GM18868 (cell line): ENCODE measurements around the gene KRT7.
"Not testable (repeated sequence)": the region's sequence is repeated elsewhere in the genome, so short reads cannot be mapped to it uniquely, and the experiment has no call there.

Experiments
- ATAC-seq: cut with Tn5 transposase; IDR thresholded peaks from one replicate; pipeline ENCODE4 v1.9.1; 2021; ENCODE audit warnings: mild to moderate bottlenecking, moderate library complexity; ENCODE audit not compliant: unreplicated experiment

Gene KRT7

DNA sequence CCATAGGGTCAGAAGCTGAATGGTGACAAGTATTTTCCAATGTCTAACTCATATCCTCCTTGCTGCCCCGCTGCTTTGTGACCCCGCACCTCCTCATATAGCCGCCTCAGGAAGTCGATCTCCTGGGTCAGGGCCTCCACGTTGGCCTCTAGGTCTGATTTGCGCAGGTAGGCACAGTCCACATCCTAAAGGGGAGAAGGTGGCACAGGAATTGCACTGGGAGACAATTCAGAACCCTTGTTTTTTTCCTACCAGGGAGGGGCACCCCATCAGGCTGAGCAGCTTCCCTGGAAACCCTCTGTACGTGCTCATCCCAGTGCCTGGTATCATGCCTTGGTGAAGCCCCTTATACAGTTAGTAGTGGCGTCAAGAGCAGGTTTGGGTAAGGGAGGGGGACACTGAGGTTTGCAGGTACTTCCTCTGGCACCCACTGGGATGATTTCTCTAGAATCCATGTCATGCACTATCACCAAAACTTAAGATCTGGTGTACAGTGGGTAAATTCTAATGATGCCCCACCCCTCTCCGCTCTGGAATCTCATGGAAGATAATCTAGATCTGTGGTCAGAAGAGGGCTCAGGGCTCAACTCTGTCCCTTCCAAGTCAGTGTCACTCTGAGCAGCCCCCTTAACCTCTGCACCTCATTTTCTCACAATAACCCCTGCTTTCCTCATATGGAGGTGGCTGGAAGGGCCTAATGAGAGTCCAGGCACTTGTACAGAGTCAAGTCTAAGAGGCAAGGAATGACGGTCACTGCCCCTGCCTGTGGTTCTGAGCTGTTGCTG is 21.3 kb downstream of the KRT7 start:
- ATAC-seq: no peak

- no peak for ATAC-seq
These were observed 22.1 kb downstream of the KRT7 start for GRCh38 chr12:52254965-52255751.

DNA sequence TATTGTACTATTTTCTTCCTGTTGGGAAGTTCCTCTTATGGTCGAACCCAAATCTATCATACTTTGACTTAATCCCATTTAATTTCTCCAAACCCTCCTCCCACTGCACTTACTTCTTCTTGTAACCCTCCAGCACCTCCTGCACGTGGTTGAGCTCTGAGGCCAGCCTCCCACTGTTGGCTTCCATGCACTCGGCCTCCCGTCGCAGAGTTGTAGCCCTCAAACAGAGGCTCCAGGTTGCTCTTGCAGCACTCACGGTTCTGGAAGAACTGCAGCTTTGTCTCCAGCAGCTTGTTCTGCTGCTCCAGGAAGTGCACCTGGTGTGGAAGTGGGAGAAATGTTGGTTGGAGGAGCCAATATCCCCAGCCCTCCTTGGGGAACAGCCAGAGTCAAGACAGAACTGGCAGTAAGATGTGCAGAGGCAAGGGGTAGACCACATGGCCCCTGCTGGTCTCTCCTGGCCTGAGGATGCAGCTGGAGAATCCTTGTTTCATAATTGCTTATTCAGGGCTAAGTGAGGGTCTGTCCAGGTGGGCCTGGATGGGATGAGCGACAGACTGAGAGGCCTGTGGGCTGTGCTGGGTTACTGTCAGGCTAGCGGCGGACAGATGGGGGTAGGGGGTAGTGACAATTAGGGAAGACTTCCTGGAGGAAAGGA is 23.0 kb downstream of the KRT7 start:
- ATAC-seq: no peak

- ATAC-seq: no peak
These were observed 23.5 kb downstream of the KRT7 start for GRCh38 chr12:52256584-52256935.

GRCh38 chr12:52257074-52257551 is 24.1 kb downstream of the KRT7 start:
- no peak for ATAC-seq

- ATAC-seq: not testable (repeated sequence)
These were observed 24.9 kb downstream of the KRT7 start for GRCh38 chr12:52257922-52258321.

DNA sequence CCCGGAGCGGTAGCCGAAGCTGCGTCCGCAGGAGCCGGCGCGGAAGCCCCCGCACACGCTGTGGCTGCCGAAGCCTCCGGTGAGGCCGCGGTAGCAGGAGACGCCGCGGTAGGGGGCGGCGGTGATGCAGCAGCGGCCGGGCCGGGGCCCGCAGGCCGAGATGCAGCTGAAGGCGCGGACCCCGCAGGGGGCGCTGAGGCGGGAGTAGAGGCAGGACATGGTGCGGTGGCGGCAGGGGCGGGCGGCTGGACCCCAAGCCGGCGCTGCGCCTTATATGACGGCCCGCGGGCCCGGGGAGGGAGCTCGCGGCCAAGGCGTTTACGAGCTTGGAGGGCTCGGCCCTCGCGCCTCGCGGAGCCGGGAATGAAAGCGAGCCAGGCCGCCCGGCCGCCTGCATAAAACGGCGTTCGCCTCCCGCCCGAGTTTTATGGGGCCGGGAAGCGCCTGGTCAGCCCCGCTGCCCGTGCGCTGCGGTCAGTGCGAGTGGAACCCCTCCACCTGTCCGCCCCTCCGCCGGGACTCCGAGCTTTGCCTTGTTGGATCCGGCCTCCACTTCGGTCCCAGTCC is 25.4 kb downstream of the KRT7 start:
- ATAC-seq: no peak

DNA sequence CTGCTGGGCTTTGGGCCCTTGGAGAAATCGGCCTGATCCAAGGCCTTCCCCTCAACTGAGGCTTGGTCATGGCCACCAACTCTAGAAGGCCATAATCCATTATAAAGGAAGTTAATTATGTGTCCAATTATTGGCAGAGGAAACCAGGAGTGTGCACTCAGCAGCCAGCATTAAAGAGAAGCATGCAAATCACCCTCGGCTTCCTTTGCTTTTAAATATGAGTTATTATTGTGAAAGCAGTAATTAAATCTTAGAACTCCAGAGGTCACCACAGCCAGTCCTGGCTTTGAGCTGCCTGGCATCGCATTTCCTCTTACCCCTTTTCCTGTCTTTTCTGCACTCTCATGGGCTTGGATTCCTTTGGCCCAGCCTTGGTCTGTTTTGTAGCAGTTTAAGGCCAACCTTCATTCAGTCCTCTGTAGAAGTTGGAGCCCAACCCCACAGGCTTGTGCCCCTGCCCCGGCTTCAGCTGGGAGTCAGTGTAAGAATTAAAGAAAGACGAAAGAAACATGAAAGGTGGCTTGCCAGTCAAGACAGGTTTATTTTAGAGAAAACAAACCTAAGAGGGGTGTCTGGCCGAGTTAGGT is 26.7 kb downstream of the KRT7 start:
- no peak for ATAC-seq

GRCh38 chr12:52260361-52261207 is 27.5 kb downstream of the KRT7 start:
- ATAC-seq: no peak

DNA sequence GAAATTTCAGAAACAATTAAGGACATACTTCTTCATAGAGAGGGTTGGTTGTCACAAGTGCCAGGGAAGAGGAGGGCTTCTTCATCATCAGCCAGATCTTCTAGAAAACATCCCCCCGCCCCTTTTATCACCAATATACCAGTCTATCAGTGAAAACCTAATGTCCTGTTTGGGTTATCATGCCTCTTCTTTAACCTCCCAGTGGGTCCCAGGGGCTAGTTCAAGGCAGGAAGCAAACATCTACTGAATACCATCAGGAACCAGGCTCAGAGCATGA is 28.1 kb downstream of the KRT7 start:
- no peak for ATAC-seq

- ATAC-seq: no peak
These were observed 29.2 kb downstream of the KRT7 start for GRCh38 chr12:52262286-52262685.

GRCh38 chr12:52263761-52264434 is 30.9 kb downstream of the KRT7 start:
- no peak for ATAC-seq

DNA sequence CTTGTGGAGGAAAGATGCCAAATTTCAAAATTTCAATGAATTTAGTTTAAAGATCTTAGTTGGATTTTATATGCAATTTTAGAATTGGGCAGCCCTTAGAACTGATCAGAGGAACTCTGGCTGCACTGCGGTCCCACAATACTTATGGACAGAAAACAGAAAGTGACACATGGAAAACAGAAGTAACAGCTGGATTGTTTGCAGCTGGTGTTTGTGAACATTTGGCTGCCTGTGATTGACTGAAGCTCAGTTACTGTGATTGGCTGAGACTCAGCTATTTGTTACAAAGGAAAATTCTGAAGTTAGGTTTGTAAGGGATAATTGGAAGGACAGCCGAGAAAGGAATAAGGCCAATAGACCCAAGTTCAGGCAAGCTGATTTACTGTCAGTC is 31.4 kb downstream of the KRT7 start:
- no peak for ATAC-seq

DNA sequence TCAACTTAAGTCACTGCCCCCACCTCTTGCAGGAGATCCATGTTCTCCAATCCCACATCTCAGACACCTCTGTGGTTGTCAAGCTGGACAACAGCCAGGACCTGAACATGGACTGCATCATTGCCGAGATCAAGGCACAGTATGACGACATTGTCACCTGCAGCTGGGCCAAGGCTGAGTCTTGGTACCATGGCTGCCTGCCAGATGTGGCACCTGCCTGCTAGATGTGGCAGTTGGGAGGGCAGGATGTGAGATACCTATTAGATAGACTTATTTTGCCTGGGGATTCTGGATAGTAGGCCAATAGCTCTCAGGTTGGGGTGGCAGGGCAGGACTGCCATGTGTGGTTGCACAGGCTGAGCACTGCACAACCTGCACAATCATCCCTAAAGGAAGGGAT is 33.5 kb downstream of the KRT7 start:
- no peak for ATAC-seq

DNA sequence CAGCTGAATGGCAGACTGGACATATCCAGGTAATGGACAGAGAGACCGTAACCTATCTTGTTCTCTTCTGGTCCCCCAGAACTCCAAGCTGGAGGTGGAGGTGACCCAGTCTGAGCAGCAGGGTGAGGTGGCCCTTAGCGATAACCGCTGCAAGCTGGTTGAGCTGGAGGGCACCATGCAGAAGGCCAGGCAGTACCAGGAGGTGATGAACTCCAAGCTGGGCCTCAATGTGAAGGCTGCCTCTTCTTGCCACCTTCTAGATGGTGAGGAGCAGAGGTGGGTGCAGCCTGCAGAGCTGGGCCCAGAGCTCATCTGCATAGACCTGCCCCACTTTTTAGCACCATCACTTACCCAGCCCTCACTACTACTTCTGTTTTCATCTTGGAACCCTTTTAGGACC is 34.2 kb downstream of the KRT7 start:
- ATAC-seq: no peak

DNA sequence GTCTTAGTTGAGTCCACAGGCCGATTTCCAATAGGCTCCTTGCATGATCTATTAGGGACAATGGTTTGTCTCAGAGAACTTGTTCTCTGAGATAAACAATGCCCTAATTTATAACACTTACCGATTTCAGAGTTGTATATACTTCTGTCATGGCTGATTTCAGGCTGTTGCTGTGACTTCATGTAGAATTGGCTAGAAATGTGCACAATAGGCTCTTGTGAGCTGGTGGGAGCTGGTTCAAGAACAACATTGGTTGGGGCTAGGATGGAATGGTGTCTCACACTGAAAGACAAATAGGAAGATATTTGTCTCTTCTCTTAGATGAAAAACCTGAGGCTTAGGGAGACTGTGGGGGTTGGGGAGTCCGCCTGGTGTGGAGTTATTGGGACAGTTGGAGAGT is 34.7 kb downstream of the KRT7 start:
- no peak for ATAC-seq

- no peak for ATAC-seq
These were observed 35.2 kb downstream of the KRT7 start for GRCh38 chr12:52268212-52268611.

DNA sequence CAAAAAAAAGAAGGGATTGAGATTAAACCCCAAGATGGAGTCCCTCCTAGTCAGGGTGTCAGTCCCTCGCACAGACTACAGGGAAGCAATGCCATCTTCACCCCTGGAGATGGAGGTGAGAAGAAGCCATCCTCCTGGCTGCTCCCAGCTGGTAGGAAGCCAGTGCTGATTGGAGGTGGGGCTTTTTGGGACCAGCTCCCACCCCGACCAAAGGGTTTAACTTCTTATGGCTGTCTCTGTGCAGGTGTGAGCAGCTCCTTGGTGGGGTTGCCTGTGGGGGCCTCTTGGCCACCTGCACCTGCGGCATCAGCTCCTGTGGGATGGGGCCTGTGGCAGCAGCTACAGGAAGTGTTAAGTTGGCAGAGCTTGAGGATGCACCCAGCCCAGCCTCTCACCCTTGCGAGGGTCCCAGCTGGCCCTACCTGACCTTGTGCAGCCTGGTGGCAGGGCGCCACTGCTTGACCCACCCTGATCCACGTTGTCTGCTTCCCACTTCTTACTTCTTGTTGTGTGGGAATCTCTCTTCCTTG is 37.6 kb downstream of the KRT7 start:
- ATAC-seq: no peak

GRCh38 chr12:52271158-52271557 is 38.1 kb downstream of the KRT7 start:
- ATAC-seq: no peak
